GOT3 (cell line): ENCODE results near the gene USP49.

ENCODE experiments used
- DNase-seq: peaks from one replicate; lab custom pipeline; 2025; ENCODE audit warnings: mixed read lengths; lab: John Stamatoyannopoulos, UW

The USP49 gene

DNA sequence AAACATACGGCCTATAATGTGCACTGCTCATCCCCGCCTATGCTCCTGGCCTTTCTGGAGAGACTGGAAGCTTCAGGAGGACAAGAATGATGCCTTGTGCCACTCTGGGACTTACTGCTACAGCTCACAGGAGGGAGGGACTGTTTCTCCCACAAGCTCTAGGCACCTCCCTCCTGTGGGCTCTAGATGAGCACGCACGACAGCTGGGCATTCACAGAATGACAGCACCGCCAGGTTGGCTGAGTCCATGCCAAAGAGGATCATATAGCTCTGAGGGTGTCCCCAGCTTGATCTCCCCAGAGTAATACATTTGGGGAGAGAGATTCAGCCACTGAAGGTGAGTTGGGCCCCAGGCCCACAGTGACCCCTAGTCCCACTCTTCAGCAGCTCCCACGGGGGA is 137.9 kb downstream of the USP49 start:
- no peak for DNase-seq

GRCh38 chr6:41756354-41756753 is 138.8 kb downstream of the USP49 start:
- DNase-seq, result no peak

DNA sequence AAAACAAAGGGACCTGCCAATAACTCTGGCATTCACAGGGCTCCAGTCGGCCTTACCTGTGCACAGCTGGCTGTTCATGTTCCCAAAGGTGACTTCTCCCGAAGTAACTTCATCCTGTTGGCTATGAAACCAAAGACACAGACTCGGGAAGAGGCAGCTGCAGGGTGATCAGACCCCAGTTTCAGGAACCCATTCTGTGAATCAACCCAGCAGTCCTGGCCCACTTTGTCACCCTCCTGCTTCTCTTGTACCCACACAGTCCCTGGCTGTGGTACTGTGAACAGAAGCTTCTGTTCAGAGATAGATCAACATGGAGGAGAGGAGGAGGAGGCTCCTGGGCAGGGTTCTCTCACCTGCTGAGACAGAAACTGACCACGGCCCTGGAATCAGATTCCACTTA is 139.3 kb downstream of the USP49 start:
- no peak for DNase-seq

GRCh38 chr6:41750374-41750773 is 144.8 kb downstream of the USP49 start:
- no peak for DNase-seq

GRCh38 chr6:41748542-41748941 is 146.6 kb downstream of the USP49 start:
- DNase-seq, result no peak

DNA sequence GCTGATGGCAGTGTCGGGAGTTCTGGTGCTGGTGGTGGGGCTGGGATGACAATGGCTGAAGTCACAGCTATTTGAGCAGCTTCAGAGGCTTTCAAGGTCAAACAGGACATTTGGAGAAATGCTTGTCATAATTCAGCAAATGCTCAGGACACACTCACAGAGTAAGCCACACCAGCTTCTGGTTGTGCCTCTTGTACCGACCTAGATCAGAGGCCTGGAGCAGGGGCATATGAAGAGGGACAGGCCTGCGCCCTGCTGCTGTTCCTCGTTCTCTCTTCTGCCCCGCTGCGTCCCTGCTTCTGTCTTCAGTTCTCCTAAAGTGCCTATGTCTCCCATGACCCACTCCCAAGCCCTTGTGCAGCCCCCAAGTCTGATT is 147.1 kb downstream of the USP49 start:
- no peak for DNase-seq

DNA sequence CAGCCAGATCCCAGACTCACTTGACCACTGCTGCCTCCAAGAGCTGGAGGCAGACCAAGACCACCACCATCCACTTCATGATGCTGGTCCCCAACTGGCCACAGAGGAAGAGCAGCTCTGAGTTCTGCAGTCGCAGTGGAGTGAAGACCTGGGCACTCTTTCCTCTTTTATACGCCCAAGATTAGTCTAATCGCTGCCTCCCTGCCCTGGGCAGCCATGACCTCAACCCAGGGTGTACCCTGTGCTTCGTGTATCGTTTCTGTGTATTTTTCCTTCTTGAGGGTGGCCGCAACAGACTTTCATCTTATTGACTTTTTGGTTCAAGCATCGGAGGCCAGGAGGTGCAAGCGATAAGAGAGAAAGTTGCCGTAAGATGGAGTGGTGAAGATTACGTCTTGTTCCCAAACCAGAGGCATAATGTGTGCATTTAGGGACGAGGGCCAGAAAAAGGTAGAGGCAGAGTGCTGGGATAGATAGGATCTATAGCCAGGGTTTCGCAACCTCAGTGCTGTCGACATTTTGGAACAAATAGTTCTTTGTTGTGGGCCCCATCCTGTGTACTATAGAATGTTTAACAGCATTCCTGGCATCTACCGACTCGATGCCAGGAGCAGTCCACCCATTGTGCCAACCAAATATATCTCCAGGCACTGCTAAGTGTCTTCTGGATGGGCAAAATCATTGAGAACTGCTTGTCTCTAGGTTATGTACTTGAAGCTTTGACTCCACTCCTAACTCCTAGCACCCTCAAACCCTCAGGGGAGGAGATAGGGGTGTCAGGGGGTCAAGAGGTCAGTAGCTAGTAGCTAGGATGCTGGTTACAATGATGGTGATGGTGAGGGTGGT is 147.7 kb downstream of the USP49 start, which contains the start of gene PGC:
Gene PGC, minus strand, starts transcription at position 142 of the 846 bp plus-strand sequence. Its CDS starts 63 bp downstream, at position 79.
- no peak for DNase-seq

DNA sequence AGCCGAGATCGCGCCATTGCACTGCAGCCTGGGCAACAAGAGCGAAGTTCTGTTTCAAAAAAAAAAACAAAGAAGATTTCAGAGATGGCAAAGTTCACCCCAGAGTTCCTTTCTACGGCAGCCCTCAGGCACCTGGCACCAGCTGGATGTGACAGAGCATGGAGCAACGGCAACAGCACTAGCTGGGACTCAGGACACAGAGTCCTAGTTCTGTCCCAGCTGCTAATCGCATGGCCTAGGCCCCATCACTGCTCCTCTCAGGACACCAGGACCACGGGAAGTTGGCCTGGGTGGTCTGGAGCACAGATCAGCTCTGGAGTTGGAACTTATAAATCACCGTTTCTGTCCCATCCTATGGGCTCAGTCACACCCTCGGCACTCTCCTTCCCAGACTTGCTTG is 149.1 kb downstream of the USP49 start:
- no peak for DNase-seq

- DNase-seq, result no peak
These were observed 150.9 kb downstream of the USP49 start for GRCh38 chr6:41744236-41744787.

DNA sequence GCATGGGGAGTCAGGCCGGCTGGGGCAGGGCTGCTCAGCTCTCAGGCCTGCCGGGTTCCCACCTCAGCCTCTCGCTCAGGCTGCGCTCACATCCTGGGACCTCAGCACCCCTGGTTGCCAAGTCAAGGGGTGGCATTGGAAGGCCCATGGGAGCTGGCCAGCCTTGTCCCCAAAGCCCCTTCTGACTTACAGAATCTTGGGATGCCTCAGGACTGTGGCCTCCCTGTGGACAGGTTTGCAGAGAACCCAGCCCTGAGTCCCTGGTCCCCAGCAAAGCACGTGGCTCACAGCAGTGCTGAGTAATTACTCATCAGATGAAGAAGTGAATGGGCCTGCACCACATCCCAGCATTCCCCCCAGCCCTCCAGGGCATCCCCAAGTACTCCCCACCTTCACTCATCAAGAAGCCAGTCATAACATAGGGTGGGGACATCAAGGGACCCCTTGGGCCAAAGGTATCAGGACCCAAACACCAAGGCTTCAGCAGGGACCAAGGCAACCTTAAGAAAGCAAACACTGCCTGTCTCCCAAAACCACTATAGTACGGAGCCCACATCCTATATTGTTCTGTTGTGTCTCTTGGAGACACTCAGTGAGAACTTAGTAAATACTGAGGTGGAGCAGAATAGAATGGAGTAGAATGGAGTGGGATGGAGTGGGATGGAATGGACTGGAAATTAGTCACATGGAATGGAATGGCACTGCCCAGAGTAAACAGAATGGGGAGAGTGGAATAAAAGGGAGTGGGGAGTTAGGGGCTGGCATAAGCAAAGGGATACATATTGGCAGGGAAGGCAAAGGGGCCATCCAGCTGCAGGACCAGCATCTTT is 151.6 kb downstream of the USP49 start:
- DNase-seq, result no peak

GRCh38 chr6:41741625-41742490 is 153.3 kb downstream of the USP49 start:
- DNase-seq, result no peak

DNA sequence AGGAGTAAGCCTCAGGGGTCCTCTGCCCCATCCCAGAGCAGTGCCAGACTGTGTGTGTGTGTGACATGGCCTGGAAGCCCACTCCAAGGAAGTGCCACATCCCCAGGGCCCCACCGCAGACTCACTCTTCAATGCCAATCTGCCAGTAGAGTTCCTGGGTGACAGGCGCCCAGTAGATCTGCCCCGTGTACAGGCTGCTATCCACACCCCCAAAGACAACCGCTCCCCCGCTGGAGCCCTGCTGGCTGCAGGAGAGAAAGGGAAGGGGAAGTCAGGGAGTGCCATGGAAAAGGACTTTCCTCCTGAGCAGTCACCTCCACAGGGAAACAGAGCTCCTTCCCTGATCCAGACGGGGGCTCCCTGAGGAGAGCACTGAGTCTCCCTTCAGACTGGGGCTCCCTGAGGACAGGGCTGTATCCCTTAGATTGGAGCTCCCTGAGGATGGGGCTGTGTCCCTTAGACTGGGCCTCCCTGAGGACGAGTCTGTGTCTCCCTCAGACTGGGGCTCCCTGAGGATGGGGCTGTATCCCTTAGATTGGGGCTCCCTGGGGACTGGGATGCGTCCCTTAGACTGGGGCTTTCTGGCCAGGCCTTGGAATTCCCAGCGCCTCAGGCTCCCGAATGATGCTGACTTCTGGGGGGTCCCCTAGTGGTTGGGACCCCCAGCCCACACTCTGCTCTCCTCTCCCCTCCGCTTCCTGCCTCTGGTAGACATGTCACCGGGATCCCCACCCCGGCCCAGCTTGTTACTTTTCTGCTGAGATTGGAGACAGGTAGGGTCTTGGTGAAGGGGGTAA is 154.6 kb downstream of the USP49 start:
- DNase-seq, result no peak
